ENCODE results near the gene HBG2.
"Not testable (repeated sequence)": the region's sequence is repeated elsewhere in the genome, so short reads cannot be mapped to it uniquely, and the experiment has no call there.

Gene HBG2

GRCh38 chr11:5254646-5255413, at the start of gene HBG2:
HBG2 (minus strand) TSS chr11:5254781; CDS start chr11:5254728, 53 bp downstream.
- not testable (repeated sequence) for DNase-seq

DNA sequence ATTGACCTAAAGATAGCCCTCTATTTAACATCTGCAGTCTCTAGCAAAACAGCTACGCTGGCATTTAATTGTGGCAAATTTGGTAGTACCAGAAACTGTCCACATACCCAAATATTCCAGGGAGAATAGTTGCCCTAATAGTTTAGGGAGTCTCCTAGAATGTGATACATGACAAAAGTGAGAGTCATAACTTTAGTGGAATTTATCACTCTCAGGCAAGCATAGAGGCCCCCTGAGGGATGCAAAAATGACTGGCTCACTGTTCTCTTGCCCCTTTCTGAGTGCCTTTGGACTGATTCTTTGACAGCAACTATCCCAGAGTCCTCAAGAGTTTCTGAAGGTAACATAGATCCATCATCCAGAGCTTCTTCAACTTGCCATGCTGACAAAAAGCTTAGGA, 49.5 kb upstream of the HBG2 start:
- DNase-seq, result no peak

DNA sequence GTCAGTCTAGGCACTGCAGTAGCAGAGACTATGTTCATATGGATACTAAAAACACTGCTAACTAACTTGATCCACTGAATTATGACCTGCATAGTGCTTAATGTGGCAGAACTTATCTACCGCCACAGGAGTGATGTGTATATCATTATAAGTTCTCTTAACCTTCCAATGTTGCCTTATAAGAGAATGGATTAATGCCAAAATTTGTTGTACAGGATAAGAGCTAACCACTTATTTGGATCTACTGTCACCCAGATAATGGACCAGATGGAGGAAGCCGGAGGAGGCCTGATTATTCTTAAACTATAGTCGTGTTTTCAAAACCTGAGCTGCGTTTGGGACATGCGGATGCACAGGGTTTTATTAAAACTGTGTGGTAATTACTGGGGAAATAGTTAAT, 49.0 kb upstream of the HBG2 start:
- no peak for DNase-seq

- no peak for DNase-seq
Measured at GRCh38 chr11:5301846-5302245, 47.3 kb upstream of the HBG2 start, which contains the start of gene OR51B4. OR51B4 (minus strand) TSS chr11:5301946; CDS start chr11:5301946, 0 bp downstream.

GRCh38 chr11:5300251-5300650, 45.7 kb upstream of the HBG2 start:
- DNase-seq, result no peak

DNA sequence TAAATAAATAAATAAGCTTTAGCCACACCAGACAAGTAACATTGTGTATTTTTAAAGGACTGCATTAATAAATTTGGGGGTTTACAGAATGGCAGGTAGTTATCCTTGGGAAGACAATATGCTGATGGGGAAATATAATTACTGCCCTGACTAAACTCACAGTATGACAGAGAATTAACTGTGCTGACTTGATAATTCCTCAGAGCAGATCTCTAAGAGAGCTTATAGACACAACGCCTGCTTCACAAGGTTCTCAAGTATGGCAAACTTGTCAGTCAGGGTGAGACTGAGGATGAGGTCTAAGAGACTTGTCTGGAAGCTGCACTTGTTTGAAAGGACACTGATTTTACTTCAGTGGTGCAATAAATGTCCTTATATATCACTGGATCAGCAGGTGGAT, 43.9 kb upstream of the HBG2 start:
- no peak for DNase-seq

- DNase-seq, result no peak
Measured at GRCh38 chr11:5297721-5298323, 43.2 kb upstream of the HBG2 start.

DNA sequence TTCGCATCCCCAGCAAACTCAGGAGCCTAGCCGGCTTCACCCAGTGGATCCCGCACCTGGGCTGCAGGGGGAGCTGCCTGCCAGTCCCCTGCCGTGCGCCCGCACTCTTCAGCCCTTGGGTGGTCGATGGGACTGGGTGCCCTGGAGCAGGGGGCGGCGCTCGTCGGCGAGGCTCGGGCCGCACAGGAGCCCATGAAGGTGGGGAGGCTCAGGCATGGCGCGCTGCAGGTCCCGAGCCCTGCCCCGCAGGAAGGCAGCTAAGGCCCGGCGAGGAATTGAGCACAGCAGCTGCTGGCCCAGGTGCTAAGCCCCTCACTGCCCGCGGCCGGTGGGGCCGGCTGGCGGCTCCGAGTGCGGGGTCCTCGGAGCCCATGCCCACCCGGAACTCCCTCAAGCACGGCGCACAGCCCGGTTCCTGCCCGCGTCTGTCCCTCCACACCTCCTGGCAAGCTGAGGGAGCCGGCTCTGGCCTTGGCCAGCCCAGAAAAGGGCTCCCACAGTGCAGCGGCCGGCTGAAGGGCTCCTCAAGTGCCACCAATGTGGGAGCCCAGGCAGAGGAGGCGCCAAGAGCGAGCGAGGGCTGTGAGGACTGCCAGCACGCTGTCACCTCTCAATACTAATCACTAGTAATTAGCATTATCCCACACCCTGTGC, 39.9 kb upstream of the HBG2 start:
- not testable (repeated sequence) for DNase-seq

DNA sequence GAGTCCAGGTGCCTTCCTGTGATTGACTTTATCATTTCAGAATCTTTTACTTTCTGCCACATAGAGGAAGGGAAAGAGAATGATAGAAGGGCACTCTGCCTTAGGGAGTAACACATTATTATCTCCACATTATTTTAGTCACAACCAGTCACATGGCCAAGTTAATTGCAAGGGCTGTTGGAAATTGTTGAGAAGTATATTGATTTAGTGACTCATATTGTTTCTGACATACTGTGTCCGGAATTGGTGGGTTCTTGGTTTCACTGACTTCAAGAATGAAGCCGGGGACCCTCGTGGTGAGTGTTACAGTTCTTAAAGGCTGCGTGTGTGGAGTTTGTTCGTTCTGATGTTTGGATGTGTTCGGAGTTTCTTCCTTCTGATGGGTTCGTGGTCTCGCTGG, 38.4 kb upstream of the HBG2 start:
- DNase-seq, result no peak

GRCh38 chr11:5291207-5291838, 36.7 kb upstream of the HBG2 start:
- no peak for DNase-seq

GRCh38 chr11:5290106-5290505, 35.5 kb upstream of the HBG2 start:
- no peak for DNase-seq

DNA sequence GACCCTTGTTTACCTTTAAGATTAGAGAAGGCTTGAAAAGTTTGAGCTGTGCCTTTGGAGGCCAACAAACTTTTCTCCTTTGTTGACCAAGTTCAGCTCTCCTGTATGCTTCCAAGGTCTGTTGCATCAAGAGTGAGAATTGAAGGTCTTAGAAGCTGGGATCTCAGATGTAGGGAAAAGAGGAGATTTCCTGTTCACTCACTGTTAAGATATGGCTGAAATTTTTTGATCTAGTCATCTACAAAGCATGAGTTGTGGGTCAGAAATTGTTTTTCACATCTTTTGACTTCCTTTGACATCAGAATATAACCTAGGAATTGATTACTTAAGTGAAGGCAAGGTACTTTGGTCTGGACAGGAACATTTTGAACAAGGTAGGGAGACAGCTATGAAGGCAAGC, 35.1 kb upstream of the HBG2 start:
- no peak for DNase-seq

DNA sequence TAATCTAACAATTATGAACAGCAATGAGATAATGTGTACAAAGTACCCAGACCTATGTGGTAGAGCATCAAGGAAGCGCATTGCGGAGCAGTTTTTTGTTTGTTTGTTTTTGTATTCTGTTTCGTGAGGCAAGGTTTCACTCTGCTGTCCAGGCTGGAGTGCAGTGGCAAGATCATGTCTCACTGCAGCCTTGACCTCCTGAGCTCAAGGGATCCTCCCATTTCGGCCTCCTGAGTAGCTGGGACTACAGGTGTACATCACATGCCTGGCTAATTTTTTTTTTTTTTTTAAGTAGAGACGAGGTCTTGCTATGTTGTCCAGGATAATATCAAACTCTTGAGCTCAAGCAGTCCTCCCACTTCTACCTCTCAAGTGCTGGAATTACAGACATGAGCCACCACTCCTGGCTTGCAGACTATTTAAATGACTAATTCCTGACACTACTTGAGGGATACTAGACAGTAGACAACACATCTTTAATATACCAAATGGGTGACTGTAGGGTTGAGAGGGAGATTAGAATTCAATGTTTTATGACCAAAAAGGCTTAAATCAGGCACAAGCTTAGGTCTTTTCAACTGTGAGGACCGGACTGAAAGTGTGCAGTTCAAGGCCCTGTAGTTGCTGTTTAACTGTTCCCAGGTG, 34.4 kb upstream of the HBG2 start:
- DNase-seq, result no peak

- no peak for DNase-seq
Measured at GRCh38 chr11:5288108-5288905, 33.7 kb upstream of the HBG2 start.

DNA sequence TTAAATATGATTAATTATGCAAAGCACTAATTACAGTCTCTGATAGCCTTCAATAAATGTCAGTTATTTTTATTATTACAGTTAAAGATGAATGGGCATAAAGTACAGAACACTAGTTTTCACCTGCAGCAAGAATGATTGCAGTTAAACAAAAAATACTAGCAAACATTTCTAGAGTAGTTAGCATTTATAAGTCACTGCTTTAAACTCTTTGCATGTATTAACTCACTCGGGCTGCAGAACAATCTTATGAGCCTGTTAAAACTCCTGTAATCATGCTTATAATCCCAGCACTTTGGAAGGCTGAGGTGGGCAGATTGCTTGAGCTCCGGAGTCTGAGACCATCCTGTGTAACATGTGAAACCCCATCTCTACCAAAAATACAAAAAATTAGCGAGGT, 32.3 kb upstream of the HBG2 start:
- DNase-seq, result no peak

DNA sequence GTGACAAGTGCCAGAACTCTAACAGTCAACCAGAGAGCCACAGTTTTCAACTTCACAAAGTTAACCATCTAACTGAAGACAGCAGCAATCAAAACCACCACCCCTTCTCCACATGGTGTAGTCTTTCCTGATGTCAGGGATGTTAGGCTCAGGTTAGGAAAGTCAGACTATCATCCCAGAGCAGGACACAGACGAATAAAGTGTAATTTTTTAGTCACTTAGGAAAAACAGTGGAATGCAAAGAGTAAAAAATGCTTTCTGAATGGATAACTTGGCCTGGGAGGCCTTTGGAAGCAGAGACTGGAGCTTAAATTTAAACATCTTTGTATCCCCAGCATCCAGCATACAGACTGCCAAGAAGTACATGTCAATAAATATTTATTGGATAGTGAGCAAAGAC, 31.8 kb upstream of the HBG2 start:
- no peak for DNase-seq

- no peak for DNase-seq
Measured at GRCh38 chr11:5285703-5286340, 31.2 kb upstream of the HBG2 start.

DNA sequence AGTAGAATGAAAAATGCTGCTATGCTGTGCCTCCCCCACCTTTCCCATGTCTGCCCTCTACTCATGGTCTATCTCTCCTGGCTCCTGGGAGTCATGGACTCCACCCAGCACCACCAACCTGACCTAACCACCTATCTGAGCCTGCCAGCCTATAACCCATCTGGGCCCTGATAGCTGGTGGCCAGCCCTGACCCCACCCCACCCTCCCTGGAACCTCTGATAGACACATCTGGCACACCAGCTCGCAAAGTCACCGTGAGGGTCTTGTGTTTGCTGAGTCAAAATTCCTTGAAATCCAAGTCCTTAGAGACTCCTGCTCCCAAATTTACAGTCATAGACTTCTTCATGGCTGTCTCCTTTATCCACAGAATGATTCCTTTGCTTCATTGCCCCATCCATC, 30.1 kb upstream of the HBG2 start:
- DNase-seq, result no peak

- DNase-seq, result no peak
Measured at GRCh38 chr11:5283882-5284281, 29.3 kb upstream of the HBG2 start.

GRCh38 chr11:5283086-5283485, 28.5 kb upstream of the HBG2 start:
- DNase-seq, result no peak

- no peak for DNase-seq
Measured at GRCh38 chr11:5282628-5283027, 28.0 kb upstream of the HBG2 start.

DNA sequence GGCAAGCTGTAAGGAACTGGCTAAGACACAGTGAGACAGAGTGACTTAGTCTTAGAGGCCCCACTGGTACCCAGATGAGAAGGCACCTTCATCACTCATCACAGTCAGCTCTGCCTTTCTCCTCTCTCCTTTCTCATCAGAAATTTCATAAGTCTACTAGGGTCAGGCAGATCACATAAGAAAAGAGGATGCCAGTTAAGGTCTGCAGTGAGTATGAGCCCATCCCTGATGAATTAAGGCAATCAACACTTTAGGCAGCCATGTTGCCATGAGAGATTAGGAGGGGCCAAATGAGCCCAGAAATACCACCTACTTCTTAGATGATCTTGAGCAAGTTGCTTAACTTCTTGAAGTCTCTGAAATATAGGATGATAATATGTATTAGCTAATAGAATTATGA, 27.0 kb upstream of the HBG2 start:
- no peak for DNase-seq
